ENCODE measurements around the gene KHDC3L.

Gene KHDC3L

DNA sequence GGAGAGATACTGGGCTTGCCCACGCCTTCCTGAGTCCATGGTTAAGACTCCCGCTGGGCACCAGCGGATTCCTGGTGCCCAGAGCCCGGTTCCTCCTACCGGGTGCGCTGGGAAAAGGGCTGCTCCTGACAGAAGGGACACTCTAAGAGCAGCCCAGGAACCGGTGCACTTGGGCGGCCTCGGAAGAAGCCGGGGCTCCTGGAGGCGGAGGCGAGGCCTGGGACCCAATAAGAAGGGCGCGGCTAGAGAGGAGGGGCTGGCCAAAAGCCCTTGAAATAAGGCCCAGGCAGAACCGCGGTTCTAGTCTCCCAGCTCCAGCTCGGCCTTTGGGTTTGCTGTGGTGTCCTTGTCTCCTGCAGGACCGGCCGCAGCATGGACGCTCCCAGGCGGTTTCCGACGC is at the start of gene KHDC3L:
TSS of gene KHDC3L (plus strand) at position 301 of the 400 bp plus-strand sequence. CDS start at position 373, 72 bp downstream.
- no peak for DNase-seq

DNA sequence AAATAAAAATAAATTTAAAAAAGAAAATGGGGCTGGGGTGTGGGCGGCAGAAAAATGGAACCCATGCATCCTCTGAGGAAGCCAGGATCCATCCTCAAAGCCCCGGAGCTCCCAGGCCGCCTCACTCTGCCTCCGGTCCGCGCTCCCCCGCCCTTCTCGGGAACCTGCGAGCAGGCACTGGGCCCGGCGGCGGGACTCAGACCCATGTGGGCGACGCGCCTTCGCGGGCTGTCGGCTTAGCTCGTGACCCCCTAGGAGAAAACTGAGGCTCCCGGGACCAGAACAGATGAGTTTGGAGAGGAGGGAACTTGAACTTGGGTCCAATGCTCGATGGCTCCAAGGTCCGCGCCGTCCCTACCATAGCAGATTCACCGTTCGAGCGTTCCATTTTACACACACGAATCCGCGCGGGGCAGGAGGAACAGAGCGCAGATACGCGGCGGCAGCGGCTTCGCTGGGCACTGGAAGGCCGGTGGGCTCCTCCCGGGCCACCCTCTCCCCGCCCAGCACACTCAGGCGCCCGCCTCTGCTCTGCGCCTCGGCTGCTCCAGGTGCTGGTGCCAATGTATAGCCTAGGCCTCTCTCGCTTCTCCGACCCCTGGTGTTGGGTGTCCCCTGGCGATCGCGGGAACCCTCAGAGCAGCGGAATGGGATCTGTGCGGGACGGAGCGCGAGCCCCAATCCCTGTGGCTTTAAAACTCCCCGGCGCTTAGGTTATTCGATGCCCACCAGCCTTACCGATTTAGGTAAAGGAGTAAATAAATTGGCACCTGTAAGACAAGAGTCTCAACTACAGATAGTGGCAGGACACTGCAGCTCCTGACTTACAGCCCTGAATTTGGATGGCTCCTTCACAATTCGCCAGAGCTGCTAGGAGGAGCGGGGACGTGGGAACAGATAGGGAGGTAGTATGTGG is 47.6 kb upstream of the KHDC3L start:
- no peak for DNase-seq

- no peak for DNase-seq
These were observed 39.1 kb upstream of the KHDC3L start for GRCh38 chr6:73323323-73323722.

- no peak for DNase-seq
These were observed 36.8 kb upstream of the KHDC3L start for GRCh38 chr6:73325656-73326055.

DNA sequence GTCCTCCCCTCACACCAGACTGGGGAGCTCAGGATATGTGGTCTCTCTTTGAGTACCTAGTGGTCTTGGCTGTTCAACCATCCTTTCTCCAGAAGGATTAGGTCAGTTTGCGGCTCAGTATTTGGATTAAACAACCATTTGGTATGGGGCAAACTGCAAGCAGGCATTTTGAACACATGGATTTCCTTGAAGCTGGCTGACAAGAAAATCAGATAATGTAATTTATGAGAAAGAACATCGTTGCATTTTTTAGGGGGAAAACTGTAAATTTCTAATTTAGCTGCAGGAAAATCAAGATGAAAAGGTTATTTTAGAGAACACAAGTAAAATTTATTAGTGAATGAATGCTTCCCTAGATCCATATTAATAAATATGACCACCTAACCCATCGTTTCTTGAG is 33.7 kb upstream of the KHDC3L start:
- no peak for DNase-seq

DNA sequence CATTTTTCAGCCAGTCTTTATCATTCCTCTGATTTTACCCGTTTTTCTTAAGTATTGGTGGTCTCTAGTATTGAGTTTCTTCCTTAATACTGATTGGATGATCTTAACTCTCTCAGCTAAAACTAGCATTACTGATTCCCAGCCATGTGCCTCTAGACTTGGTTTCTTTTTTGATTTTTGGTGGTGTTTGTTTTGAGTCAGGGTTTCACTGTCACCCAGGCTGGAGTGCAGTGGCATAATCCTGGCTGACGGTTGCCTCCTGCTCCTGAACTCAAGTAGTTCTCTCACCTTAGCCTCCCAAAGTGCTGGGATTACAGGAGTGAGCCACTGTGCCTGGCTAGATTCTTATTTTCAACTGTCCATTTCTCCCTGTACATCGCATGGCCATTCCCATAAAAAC is 33.3 kb upstream of the KHDC3L start:
- DNase-seq = no peak

GRCh38 chr6:73339340-73339739 is 23.1 kb upstream of the KHDC3L start:
- no peak for DNase-seq

- no peak for DNase-seq
These were observed 22.4 kb upstream of the KHDC3L start for GRCh38 chr6:73340048-73340447.

DNA sequence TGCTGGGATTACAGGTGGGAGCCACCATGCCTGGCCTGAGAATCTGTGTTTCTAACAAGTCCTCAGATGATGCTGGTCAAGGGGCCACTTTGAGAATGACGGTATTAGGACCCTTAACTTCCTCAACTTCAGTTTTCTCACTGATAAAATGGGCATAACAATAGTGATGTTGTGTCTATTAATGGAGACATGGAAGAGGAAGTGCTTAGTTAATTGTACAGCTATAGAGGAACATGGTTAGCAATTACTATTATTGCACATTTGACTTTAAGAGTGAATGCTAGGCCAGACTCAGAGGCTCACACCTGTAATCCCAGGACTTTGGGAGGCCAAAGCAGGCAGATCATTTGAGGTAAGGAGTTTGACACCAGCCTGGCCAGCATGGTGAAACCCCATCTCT is 21.1 kb upstream of the KHDC3L start:
- DNase-seq = no peak

GRCh38 chr6:73342174-73342573 is 20.3 kb upstream of the KHDC3L start:
- no peak for DNase-seq

DNA sequence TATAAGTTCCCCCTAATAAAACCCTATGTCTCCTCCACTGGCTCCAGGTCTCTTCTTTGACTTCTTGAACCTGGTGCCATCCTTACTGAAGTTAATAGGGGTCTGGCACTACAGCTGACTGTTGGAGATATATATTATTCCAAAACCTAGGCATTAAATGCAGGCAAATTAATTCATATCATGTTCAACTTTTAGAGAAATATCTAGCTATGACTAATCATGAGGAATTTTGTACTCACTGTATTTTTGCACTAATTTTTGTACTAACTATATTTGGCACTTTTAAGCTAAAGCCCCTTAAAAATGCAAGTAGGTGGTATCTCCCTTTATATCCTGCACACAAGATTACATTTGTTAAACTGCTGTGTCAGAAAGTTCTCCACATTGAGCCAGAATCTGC is 19.3 kb upstream of the KHDC3L start:
- DNase-seq = no peak

DNA sequence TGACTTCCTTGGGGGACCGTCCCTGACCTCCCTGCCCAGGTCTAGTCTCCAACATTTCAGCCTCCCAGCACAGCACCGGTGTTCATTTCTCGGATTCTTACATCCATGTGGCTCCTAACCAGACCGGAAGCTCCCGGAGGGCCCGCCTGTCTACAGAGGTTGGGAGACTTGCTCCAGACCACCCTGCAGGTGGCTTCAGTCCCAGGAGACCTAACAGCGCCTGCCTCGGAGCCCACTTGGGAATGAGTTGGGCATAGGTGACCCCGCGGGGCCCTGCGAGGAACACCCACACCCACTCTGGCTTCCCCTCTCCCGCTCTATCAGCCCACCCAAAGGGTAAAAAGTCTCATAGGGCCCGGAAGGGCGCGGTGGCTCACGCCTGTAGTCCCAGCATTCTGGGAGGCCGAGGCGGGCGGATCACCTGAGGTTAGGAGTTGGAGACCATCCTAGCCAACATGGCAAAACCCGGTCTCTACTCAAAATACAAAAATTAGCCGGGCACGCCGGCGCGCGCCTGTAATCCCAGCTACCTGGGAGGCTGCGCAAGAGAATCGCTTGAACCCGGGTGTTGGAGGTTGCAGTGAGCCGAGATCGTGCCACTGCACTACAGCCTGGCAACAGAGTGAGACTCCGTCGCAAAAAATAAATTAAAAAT is 13.8 kb upstream of the KHDC3L start:
- no peak for DNase-seq

DNA sequence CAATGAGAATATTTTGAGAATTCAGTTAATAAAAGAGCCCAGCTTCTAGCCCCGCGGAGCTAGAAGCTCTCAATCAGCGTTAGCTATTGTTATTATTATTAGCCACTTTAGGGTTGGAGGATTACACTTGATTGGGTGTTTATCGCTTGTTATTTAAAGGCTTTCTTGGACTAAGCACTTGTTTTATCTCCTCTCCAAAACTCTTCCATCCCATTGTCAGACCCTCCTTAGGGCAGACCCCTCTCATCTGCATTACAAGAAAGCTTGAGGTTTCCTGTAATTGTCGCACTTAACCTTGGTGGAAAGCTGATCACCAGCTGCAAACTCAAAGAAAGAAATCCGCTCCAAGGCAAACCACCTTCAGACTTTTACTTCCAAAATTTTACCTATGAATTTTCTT is 13.1 kb upstream of the KHDC3L start:
- DNase-seq = no peak

- DNase-seq = no peak
These were observed 8.5 kb upstream of the KHDC3L start, which contains the start of gene DPPA5 for GRCh38 chr6:73353636-73354593. Gene DPPA5, minus strand, starts transcription at chr6:73354276. Its CDS starts 51 bp downstream, at chr6:73354225.

DNA sequence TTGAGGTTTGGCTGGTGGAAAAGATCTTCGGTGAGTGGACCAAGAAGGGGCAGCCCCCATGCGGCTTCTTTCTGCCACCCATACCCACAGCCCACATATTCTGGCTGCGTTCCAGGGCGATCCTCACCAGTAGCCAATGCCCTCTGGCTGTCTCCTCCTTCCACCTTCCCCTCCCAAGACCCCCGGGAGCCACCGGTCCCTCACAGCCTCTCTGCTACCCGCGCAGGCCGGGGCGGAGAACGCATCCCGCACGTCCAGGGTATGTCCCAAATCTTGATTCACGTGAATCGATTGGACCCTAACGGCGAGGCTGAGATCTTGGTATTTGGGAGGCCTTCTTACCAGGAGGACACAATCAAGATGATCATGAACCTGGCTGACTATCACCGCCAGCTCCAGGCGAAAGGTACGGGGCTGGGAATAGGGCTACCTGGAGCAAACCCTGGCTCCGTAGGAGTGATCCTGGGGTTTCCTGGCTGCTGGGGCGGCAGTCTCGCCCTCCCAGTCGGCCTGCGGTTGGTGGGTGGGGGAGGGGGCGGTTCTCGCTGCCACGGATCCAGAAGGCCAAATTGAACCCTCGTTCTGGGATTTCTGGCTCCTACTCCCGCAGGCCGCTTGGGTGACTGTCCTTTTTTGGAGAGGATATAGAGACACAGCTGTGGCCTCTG is 545 bp downstream of the KHDC3L start:
- DNase-seq = no peak

DNA sequence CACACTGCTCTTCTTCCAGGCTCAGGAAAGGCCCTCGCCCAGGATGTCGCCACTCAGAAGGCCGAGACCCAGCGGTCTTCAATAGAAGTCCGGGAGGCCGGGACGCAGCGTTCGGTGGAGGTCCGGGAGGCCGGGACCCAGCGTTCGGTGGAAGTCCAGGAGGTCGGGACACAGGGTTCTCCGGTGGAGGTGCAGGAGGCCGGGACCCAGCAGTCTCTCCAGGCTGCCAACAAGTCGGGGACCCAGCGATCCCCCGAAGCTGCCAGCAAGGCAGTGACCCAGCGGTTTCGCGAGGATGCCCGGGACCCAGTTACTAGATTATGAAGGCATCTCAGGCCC is 1.0 kb downstream of the KHDC3L start:
- DNase-seq = no peak

DNA sequence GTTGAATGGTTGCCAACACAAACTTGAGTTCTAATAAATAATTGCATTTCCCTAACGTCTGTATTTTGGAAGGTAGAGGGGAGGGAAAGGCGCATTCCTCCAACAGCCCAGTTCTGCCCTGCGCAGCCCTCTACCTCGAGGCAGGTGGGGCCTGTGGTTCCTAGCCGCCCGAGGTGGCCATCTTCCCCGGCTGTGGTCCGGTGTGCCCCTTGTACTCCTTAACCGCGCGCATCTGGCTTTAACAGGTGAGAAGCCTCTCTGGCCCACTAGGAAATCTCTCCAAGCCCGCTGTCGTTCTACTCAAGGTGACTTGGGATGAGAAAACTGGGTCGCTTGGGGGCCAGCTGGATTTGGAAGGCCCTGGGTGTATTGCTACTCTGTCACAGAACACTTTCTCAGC is 1.7 kb downstream of the KHDC3L start:
- no peak for DNase-seq

GRCh38 chr6:73364549-73364948 is 2.1 kb downstream of the KHDC3L start:
- no peak for DNase-seq

GRCh38 chr6:73367761-73368355 is 5.4 kb downstream of the KHDC3L start:
- no peak for DNase-seq

- no peak for DNase-seq
These were observed 6.2 kb downstream of the KHDC3L start for GRCh38 chr6:73368675-73369074.

DNA sequence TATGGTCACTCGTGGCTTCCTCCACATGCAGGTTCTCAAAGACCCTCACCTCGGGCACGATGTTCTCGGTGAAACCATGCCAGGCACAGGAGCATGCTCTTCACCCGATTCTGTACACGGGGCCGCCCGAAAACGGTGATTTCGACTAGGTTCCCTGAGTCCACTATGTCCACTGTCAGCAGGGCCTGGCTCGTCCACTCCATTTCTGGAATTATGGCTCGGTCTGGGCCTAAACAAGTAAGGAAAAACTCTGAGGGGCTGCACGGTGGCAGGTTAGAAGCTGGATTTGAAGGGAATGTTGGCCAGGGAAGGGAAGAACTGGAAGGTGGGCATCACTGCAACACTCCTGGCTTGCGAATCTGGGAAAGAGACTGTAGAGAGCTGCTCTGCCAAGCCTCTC is 6.7 kb downstream of the KHDC3L start:
- DNase-seq = no peak

DNA sequence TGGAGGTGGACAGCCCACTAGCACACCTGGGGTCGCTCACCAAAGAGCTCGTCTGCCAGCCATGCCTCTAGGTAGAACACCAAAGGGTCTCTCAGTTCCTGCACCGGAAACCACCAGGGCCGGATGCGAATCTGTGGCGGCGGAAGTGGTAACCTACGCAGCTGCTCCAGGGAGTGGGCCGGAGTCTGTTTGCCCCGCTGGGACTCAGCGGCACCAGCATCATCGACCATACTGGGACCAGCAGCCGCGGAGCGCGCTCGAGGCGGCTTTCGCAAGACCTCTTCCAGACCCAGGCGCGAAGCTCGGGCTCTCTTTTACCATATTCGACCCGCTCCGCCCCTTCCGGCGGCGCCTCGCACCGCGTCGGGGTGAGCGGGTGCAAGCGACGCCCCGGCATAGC is 7.1 kb downstream of the KHDC3L start, which contains the start of gene OOEP:
TSS of gene OOEP (minus strand) at position 335 of the 400 bp plus-strand sequence. CDS start at position 230, 105 bp downstream.
- DNase-seq = no peak
